Sigmoid colon (tissue), 4 donors: ENCODE measurements around the gene EEFSEC.

Source experiments
- EP300 ChIP-seq, 4 donors: sonication (generic); formaldehyde crosslinking; IDR thresholded peaks; one replicate each; pipeline ENCODE4 v1.6.1; 2017; ENCODE audit warnings: antibody characterized with exemption in 4 of 4
- POLR2A ChIP-seq, 2 donors: fragments of 450-650 bp; IDR thresholded peaks; one replicate each; pipeline ENCODE4 v1.6.1; 2016; ENCODE audit warnings: antibody characterized with exemption in 2 of 2, mild to moderate bottlenecking in 2 of 2, moderate library complexity in 2 of 2
- TF ChIP-seq, protein P1 (sequence below), 4 experiments: fragments of 450-650 bp in 3 of 4; fragments of 200-600 bp in 1 of 4; IDR thresholded peaks; one replicate each; pipeline ENCODE4 v1.5.1; 2016 to 2019; ENCODE audit warnings: antibody characterized with exemption in 4 of 4, mild to moderate bottlenecking in 3 of 4, moderate library complexity in 2 of 4

DNA sequence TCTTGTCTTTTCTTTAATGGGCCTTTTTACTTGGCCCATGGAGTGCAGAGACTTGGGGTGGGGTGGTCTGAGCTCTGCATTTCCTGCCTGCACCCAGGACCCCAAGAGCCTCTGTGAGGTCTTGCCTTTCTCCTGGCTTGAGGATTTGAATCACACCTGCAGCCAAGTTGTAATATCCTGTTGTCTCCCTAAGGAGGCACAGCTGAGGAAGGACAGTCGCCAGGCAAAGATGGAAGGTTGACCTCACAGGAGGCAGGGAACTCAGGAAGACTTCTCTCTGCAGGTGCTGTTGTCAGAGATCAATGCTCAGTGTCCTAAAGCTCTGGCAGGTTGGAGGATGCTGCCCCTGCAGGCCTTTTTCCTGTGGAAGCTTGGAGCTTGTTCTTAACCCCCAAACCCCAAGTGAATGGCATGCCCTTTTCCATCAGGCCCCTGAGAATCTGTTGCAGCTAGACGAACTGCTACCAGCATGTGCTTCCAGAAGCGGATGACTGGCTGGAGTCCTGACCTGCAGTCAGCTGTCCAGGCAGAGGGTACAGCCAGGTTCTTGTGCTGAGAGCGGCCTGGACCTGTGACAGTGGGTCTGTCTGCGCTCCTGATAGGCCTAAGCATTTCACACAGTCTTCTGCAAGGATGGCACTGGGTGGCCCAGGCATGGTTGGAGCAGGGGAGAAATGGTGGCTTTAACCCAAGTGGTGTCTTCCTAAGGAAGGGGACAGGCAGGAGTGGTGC lies 120.0 kb downstream of the EEFSEC start:
- TF ChIP-seq EP300 (IDR thresholded peaks at IDR 0.05) (no peak), POLR2A (IDR thresholded peaks at IDR 0.05) (no peak)
- TF ChIP-seq, protein P1, sequence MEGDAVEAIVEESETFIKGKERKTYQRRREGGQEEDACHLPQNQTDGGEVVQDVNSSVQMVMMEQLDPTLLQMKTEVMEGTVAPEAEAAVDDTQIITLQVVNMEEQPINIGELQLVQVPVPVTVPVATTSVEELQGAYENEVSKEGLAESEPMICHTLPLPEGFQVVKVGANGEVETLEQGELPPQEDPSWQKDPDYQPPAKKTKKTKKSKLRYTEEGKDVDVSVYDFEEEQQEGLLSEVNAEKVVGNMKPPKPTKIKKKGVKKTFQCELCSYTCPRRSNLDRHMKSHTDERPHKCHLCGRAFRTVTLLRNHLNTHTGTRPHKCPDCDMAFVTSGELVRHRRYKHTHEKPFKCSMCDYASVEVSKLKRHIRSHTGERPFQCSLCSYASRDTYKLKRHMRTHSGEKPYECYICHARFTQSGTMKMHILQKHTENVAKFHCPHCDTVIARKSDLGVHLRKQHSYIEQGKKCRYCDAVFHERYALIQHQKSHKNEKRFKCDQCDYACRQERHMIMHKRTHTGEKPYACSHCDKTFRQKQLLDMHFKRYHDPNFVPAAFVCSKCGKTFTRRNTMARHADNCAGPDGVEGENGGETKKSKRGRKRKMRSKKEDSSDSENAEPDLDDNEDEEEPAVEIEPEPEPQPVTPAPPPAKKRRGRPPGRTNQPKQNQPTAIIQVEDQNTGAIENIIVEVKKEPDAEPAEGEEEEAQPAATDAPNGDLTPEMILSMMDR (IDR thresholded peaks at IDR 0.05): no peak
